Activated CD8-positive, alpha-beta memory T cell treated with anti-CD3 and anti-CD28 coated beads for 24 hours (primary cell): Measurements from ENCODE around the gene SELENON.
"Not testable (repeated sequence)": the region's sequence is repeated elsewhere in the genome, so short reads cannot be mapped to it uniquely, and the experiment has no call there.

Source experiments
- DNase-seq: peaks from one replicate; pipeline ENCODE4 v3.0.0-alpha.2; 2020

The SELENON gene

GRCh38 chr1:25832336-25833037 lies 32.5 kb downstream of the SELENON start:
- DNase-seq: no peak

GRCh38 chr1:25833158-25833557 lies 33.2 kb downstream of the SELENON start:
- DNase-seq: no peak

GRCh38 chr1:25834894-25835293 lies 34.9 kb downstream of the SELENON start:
- DNase-seq: no peak

GRCh38 chr1:25836695-25837094 lies 36.7 kb downstream of the SELENON start:
- DNase-seq: no peak

GRCh38 chr1:25837262-25837875 lies 37.4 kb downstream of the SELENON start:
- DNase-seq: no peak

- not testable (repeated sequence) for DNase-seq
Measured at GRCh38 chr1:25839808-25840207, 39.8 kb downstream of the SELENON start.

GRCh38 chr1:25843483-25843882 lies 43.5 kb downstream of the SELENON start:
- DNase-seq: no peak

GRCh38 chr1:25844536-25845337 lies 44.7 kb downstream of the SELENON start:
- no peak for DNase-seq

- no peak for DNase-seq
Measured at GRCh38 chr1:25845664-25846063, 45.7 kb downstream of the SELENON start.

GRCh38 chr1:25847929-25848328 lies 47.9 kb downstream of the SELENON start:
- DNase-seq: no peak

GRCh38 chr1:25848531-25848930 lies 48.5 kb downstream of the SELENON start:
- no peak for DNase-seq

- DNase-seq: no peak
Measured at GRCh38 chr1:25854554-25854953, 54.6 kb downstream of the SELENON start.

GRCh38 chr1:25856856-25857255 lies 56.9 kb downstream of the SELENON start:
- DNase-seq: no peak

GRCh38 chr1:25858494-25858893 lies 58.5 kb downstream of the SELENON start:
- no peak for DNase-seq

GRCh38 chr1:25858906-25859789 lies 59.2 kb downstream of the SELENON start, which contains the start of gene AUNIP:
Gene AUNIP (minus strand): TSS chr1:25859457. CDS start chr1:25859357, 100 bp downstream.
- peak; percentile 95 for DNase-seq

GRCh38 chr1:25861316-25862286 lies 61.6 kb downstream of the SELENON start:
- peak; percentile 45 for DNase-seq

GRCh38 chr1:25862785-25863485 lies 62.9 kb downstream of the SELENON start:
- peak; percentile 52 for DNase-seq

GRCh38 chr1:25863486-25864262 lies 63.7 kb downstream of the SELENON start:
- peak; percentile 46 for DNase-seq

GRCh38 chr1:25864434-25864833 lies 64.4 kb downstream of the SELENON start:
- DNase-seq: no peak

- DNase-seq: no peak
Measured at GRCh38 chr1:25866288-25866687, 66.3 kb downstream of the SELENON start.
